ENCODE data around the gene TMED1. TPM values are rescaled to one million over a fixed set of nuclear protein-coding genes. Genes with fewer than 3 reads are reported as not detected.
A peak's percentile ranks its signal among the peaks of the same experiment; 100 is the strongest.

The TMED1 gene
- polyA plus RNA-seq, 2 of the 4 experiments (the other 2 are of a cell fraction), result 29.9 to 37.0 TPM

- ChIA-PET CTCF (interaction anchor here (0.6 to 3.2 kb wide), 9 partner anchors 9 to 139 kb away, joined by 3 to 39 read pairs (median 4); partner anchors contain the start of genes CARM1 and DNM2), POLR2A (no interaction called here)
- TF ChIP-seq EP300 (IDR thresholded peaks at IDR 0.05) (no peak), CTCF (IDR thresholded peaks at IDR 0.05) (no peak), SREBF2 (IDR thresholded peaks at IDR 0.05) (no peak)
- no peak overlapping the region for H3K27ac ChIP-seq
- peak; percentile 27 to 68 for DNase-seq (ENCODE audit: low read depth in 1 of 2, low spot score in 1 of 2)
- WGBS (ENCODE audit: missing lambda C conversion rate), result 59% methylated on average over 5 of the region's 5 CpGs
- no peak overlapping the region for H3K4me3 ChIP-seq
- H3K4me1 ChIP-seq, result no peaks in the 10 kb centered on the region
- FAIRE-seq, result no peak
- H3K9me3 ChIP-seq, result no peaks in the 10 kb centered on the region
- no peak overlapping the region for H3K4me2 ChIP-seq
- peak; percentile 67 to 78; a peak in 3 of 6 replicates for ATAC-seq
These were observed 20.0 kb upstream of the TMED1 start for GRCh38 chr19:10855879-10856522.

- Histone ChIP-seq H3K4me1 (no peaks in the 10 kb centered on the region), H3K4me3 (no peak overlapping the region), H3K27ac (no peak overlapping the region), H3K4me2 (no peak overlapping the region), H3K9me3 (no peaks in the 10 kb centered on the region)
- ATAC-seq, result no peak
- CTCF ChIA-PET, result interaction anchor here (0.8 to 3.2 kb wide), 7 partner anchors 8 to 102 kb away, joined by 3 to 39 read pairs (median 4); partner anchors contain the start of gene CARM1
- no peak for FAIRE-seq
- no peak for DNase-seq (ENCODE audit: low read depth in 1 of 2, low spot score in 1 of 2)
- POLR2A ChIA-PET, result interaction anchor here (0.5 kb wide), 1 partner anchor 10 kb away, joined by 3 read pairs; no protein-coding TSS in a partner anchor
- no peak for TF ChIP-seq NFE2L2 (conservative IDR thresholded peaks at IDR 0.05; ENCODE audit: low read length)
- TF ChIP-seq RARB (CRISPR knock-in tag; IDR thresholded peaks at IDR 0.05), result no peak
- no peak for TF ChIP-seq ZNF302 (CRISPR knock-in tag; IDR thresholded peaks at IDR 0.05)
- no peak for TF ChIP-seq EHMT2 (IDR thresholded peaks at IDR 0.05; ENCODE audit: low read depth)
- TF ChIP-seq MYC (IDR thresholded peaks at IDR 0.05; ENCODE audit: borderline replicate concordance, low read length), result no peak
- 51% methylated on average over 7 of the region's 7 CpGs for WGBS (ENCODE audit: missing lambda C conversion rate)
These were observed 18.5 kb upstream of the TMED1 start for GRCh38 chr19:10854350-10855089.

- Histone ChIP-seq H3K27ac (no peak overlapping the region), H3K4me2 (no peak overlapping the region), H3K9me3 (no peaks in the 10 kb centered on the region), H3K4me3 (no peak overlapping the region), H3K4me1 (no peaks in the 10 kb centered on the region)
- TF ChIP-seq MAX (IDR thresholded peaks at IDR 0.05), result no peak
- TF ChIP-seq MYC (IDR thresholded peaks at IDR 0.05; ENCODE audit: borderline replicate concordance, low read length), result no peak
- TF ChIP-seq CEBPB (IDR thresholded peaks at IDR 0.05), result no peak
- TF ChIP-seq ATOH8 (CRISPR knock-in tag; IDR thresholded peaks at IDR 0.05; ENCODE audit: low read depth), result no peak
- no peak for TF ChIP-seq CHD4 (IDR thresholded peaks at IDR 0.05; ENCODE audit: borderline replicate concordance)
- TF ChIP-seq RARB (CRISPR knock-in tag; IDR thresholded peaks at IDR 0.05), result no peak
- TF ChIP-seq JUNB (IDR thresholded peaks at IDR 0.05), result no peak
- no peak for TF ChIP-seq NPAS2 (CRISPR knock-in tag; IDR thresholded peaks at IDR 0.05; ENCODE audit: borderline replicate concordance)
- FAIRE-seq, result no peak
- no peak for DNase-seq (ENCODE audit: low read depth in 1 of 2, low spot score in 1 of 2)
- POLR2A ChIA-PET, result no interaction called here
- WGBS (ENCODE audit: missing lambda C conversion rate), result 79% methylated on average over 7 of the region's 7 CpGs
- CTCF ChIA-PET, result interaction anchor here (0.5 to 6.5 kb wide), 4 partner anchors 11 to 442 kb away, joined by 3 to 34 read pairs (median 4); no protein-coding TSS in a partner anchor
- ATAC-seq, result no peak
These were observed 16.9 kb upstream of the TMED1 start for GRCh38 chr19:10852941-10853340.

All from A549 (cell line).